NCI-H345 (cell line): Measurements from ENCODE around the gene AHRR.
"Not testable (repeated sequence)": the region's sequence is repeated elsewhere in the genome, so short reads cannot be mapped to it uniquely, and the experiment has no call there.

Source experiments
- DNase-seq: peaks from one replicate; lab custom pipeline; 2025; lab: John Stamatoyannopoulos, UW

AHRR gene

GRCh38 chr5:321230-321725 is at the start of gene AHRR:
Gene AHRR, plus strand, starts transcription at chr5:321714. Its CDS starts 22,189 bp downstream, at chr5:343903.
- DNase-seq, result peak; percentile 65

DNA sequence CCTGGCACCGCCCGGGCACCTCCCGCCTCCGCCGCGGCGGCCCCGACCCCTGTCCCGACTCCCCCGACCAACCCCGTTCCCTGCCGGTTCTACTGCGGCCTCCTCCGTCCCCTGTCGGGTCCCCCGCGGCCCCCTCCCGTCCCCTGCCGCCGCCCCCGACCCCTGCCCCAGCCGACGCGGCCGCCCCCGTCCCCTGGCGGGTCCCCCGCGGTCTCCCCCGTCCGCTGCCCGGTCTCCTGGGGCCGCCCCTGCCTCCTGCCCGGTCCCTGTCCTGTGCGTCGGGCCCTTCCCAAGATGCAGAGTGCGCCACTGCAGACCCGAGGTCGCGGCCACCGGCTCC is 49.7 kb upstream of the AHRR start:
- DNase-seq, result not testable (repeated sequence)

- DNase-seq, result not testable (repeated sequence)
These were observed 48.4 kb upstream of the AHRR start for GRCh38 chr5:273091-273490.

DNA sequence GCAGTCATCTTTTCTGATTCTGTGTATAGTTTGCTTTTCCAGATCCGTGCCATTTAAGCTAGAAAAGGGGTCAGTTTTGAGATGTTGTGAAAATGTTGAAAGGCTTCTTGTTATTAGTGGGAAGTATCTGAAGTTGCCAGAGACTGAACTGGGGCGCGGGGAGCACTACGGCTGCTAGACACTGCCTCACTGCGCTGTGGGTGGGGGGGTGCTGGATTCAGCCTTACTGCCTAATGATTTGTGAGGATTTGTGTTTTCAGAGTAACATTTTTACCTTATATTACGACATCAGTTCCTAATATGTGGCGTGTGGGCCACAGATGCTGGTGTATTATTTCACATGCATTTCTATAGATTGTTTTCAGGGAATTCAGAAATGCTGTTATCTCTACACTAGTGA is 48.0 kb upstream of the AHRR start:
- DNase-seq, result not testable (repeated sequence)

- not testable (repeated sequence) for DNase-seq
These were observed 47.2 kb upstream of the AHRR start for GRCh38 chr5:274346-274745.

- DNase-seq, result no peak
These were observed 42.9 kb upstream of the AHRR start for GRCh38 chr5:278646-279045.

DNA sequence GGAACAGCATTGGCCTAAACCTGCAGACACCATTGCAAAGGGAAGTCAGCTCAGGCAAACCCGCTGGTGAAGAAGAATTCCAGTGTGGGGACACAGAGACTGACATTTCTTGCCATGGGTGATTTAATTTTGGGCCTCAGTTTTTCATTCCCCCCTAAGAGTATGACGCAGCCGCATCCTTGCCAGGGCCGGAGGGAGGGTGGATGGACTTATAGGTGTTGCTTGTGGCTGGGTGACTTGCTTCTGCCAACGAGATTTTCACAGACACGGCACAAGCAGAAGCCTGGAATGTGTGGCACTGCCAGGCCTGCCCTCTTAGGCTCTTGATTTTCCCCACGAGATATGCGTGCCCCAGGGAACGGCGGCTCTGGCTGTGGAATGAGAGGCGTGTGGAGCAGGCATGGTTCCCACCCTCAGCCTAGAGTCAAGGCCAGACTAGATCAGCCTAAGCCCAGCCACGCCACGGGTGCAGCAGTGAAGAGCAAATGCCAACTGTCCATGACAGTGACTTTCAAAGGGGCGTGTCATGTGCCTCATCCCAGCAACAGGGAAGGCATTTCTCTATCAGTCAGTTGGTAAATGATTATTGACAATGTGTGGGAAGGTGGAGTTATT is 42.4 kb upstream of the AHRR start:
- DNase-seq, result not testable (repeated sequence)

GRCh38 chr5:285991-286557 is 35.4 kb upstream of the AHRR start:
- DNase-seq, result no peak

GRCh38 chr5:290200-290599 is 31.3 kb upstream of the AHRR start:
- DNase-seq, result not testable (repeated sequence)

DNA sequence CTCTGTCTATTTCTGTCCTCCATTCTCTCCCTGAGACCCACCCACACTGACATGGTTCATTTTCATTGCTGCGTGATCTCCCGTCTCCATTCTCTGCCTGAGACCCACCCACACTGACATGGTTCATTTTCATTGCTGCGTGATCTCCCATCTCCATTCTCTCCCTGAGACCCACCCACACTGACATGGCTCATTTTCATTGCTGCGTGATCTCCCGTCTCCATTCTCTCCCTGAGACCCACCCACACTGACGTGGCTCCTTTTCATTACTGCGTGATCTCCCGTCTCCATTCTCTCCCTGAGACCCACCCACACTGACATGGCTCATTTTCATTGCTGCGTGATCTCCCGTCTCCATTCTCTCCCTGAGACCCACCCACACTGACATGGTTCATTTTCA is 30.2 kb upstream of the AHRR start:
- DNase-seq, result not testable (repeated sequence)

- not testable (repeated sequence) for DNase-seq
These were observed 26.7 kb upstream of the AHRR start for GRCh38 chr5:294788-295187.

DNA sequence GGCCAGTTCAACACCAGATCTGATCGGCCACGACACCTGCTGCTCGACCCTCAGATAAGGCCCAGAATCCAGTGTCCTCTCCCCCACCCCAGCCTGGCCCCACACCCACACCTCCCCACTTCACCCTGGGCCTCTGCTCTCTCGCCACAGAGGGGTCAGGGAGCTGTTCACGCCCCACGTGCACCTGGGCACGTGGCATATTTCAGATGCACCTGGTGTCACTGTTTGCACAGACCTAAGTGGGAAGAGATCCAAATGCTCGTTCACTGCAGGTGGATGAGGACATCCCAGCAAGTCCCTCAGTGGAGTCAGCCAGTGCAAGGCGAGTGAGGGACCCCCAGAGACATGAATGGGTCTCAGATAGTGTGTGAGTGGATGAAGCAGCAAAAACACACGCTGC is 25.3 kb upstream of the AHRR start:
- peak; percentile 25 for DNase-seq

- not testable (repeated sequence) for DNase-seq
These were observed 24.6 kb upstream of the AHRR start for GRCh38 chr5:296954-297353.

GRCh38 chr5:297448-297847 is 24.1 kb upstream of the AHRR start:
- not testable (repeated sequence) for DNase-seq

DNA sequence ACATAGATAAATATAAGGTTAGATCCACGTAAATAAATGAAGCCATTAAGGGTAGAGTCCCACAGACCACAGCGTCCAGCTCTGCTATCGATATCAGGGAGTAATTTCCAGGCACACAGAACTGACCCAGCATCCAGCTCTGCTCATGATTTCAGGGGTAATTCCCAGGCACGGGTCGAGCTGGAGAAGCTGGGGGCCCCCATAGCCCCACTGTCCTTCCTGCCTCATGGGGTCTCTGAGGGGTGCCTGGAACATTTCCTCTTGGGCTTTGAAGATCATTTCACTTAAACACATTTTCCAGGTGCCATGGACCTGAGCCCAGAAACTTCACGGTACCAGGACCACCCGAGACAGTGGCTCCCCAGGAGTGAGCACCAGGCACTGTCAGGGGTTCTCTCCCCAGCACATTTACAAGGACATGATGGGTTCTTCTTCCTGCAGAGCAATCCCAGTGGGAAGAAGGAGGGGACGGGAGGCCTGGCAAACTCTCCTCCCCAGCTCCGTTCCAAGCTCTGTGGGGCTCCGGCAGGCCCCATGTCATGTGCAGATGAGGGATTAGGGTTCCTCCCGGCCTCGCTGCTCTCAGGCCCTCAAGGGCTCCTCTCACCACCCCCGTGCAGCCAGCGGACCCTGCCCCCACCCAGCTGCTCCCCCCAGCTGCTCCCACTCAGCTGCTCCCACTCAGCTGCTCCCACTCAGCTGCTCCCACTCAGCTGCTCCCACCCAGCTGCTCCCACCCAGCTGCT is 23.4 kb upstream of the AHRR start:
- not testable (repeated sequence) for DNase-seq

GRCh38 chr5:298737-299125 is 22.8 kb upstream of the AHRR start:
- no peak for DNase-seq

GRCh38 chr5:299921-300320 is 21.6 kb upstream of the AHRR start:
- DNase-seq, result not testable (repeated sequence)

DNA sequence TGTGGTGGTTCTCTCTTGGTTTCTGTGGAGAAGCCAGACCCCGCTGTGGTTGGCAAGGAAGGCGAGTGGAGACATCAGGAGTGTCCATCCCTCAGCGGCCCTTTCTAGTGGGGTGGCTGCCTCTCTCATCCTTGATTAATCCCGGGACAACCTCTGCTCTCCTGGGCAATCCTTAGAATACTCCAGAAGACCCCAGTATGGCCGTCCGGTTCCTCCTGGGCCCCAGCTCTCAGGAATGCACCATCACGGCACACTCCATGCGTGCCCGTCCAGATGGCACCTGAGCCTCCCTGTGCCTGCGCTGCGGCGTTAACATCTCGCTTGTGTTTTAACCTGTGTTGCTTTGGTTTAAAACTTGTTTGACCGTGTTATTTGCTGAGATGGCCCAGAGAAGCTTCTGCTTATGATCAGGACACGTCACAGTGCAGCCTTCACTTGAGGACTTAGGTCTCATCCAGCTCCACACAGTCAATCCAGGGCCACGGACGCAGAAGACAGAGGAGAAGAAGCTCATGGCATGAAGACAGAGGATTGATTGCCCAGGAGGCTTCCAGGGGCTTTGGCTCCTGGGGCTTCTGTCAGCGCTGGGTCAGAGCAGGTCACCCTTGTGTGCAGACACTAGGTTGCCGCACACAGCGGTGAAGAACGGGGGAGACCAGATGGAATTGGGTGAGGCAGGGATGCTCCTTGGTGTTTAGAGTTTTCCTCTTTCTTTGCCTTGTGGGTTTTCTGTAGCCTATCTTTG is 20.7 kb upstream of the AHRR start:
- DNase-seq, result not testable (repeated sequence)

DNA sequence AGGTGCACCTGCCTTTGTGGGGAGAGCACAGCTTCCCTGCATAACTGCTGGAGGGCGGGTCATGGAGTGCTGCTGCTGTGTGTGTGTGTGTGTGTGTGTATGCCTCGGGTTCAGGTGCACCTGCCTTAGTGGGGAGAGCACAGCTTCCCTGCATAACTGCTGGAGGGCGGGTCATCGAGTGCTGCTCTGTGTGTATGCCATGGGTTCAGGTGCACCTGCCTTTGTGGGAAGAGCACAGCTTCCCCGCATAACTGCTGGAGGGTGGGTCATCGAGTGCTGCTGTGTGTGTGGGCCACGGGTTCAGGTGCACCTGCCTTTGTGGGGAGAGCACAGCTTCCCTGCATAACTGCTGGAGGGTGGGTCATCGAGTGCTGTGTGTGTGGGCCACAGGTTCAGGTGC is 19.1 kb upstream of the AHRR start:
- DNase-seq, result peak; percentile 93

- DNase-seq, result no peak
These were observed 18.5 kb upstream of the AHRR start for GRCh38 chr5:302966-303365.

DNA sequence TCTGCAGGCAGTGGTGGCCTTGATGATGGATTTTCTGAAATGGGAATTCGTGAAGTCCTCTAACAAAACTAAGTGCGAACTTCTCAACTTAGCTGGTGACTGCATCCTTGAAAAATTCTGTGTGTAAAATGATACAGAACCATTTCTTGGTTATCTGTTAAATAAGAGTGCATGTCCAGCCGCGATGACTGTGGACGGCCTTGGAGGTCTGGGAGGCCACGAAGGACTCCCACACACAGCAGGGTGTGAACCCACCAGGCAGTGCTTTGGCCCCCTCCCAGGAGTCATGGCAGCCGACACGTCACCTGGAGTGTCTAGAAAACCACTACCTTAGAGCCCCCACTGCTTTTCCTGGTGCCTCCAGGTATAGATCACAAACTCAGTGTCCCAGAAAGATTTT is 17.8 kb upstream of the AHRR start:
- DNase-seq, result not testable (repeated sequence)

DNA sequence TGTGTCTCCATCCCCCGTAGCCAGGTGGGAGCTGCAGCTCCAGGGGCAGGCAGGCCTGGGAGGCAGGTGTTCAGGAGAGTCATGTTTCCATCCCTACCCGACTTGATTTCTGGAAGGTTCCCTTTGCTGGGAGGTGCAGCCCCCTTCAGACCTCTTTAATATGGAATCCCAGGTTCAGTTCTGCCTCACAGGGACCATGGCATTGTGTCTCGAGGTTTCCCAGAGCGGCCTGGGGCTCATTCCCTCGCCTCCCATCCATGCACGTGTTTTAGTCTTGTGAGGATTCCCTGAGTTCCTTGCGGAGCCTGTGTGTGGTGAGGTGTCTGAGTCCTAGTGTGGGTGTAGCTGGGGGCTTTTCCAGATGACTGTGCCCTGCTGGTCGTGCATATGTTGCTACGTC is 16.5 kb upstream of the AHRR start:
- peak; percentile 16 for DNase-seq

GRCh38 chr5:305459-305858 is 16.1 kb upstream of the AHRR start:
- DNase-seq, result no peak
